ENCODE data around the gene PDE11A. TPM values are rescaled to one million over a fixed set of nuclear protein-coding genes. Genes with fewer than 3 reads are reported as not detected.

Gene PDE11A
- total RNA-seq, 4 donors from 2014 or later = 0.85 to 2.3 (median 2.1) TPM; not detected in 1

- intact Hi-C loops (cut with DNase I; ENCODE audit: low total_unique reads) = no loop called here
- Histone ChIP-seq H3K4me3 (no peak overlapping the region), H3K27me3 (no peaks in the 10 kb centered on the region), H3K9me3 (no peaks in the 10 kb centered on the region), H3K4me1 (no peaks in the 10 kb centered on the region), H3K36me3 (no peaks in the 10 kb centered on the region), H3K27ac (no peak overlapping the region)
- no peak for DNase-seq
- no peak for TF ChIP-seq POLR2A (IDR thresholded peaks at IDR 0.05)
These were observed 35.6 kb upstream of the PDE11A start for GRCh38 chr2:178108176-178108575.

DNA sequence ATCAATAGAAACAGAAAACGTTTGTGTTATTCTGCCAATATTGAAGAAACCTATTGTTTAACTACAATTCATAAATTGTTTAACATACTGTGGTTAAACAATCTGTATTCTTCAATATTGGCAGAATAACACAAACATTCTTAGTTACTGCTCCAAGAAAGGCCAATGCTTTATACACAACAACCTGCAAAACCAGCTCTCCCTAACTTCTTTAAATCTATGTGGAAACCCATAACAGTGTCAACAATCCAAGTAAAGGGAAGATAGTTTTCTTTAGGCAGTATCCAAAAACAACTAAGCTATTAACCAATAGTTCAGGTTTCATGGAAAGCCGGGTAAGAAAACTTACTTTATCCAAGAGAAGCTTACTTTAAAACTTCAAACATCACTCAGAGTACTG lies 33.5 kb upstream of the PDE11A start:
- DNase-seq = no peak
- H3K27me3 ChIP-seq = no peaks in the 10 kb centered on the region
- intact Hi-C loops (cut with DNase I; ENCODE audit: low total_unique reads) = no loop called here
- H3K9me3 ChIP-seq = no peaks in the 10 kb centered on the region
- H3K4me3 ChIP-seq = no peak overlapping the region
- H3K4me1 ChIP-seq = no peaks in the 10 kb centered on the region
- H3K36me3 ChIP-seq = no peaks in the 10 kb centered on the region
- TF ChIP-seq, protein P1, sequence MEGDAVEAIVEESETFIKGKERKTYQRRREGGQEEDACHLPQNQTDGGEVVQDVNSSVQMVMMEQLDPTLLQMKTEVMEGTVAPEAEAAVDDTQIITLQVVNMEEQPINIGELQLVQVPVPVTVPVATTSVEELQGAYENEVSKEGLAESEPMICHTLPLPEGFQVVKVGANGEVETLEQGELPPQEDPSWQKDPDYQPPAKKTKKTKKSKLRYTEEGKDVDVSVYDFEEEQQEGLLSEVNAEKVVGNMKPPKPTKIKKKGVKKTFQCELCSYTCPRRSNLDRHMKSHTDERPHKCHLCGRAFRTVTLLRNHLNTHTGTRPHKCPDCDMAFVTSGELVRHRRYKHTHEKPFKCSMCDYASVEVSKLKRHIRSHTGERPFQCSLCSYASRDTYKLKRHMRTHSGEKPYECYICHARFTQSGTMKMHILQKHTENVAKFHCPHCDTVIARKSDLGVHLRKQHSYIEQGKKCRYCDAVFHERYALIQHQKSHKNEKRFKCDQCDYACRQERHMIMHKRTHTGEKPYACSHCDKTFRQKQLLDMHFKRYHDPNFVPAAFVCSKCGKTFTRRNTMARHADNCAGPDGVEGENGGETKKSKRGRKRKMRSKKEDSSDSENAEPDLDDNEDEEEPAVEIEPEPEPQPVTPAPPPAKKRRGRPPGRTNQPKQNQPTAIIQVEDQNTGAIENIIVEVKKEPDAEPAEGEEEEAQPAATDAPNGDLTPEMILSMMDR (IDR thresholded peaks at IDR 0.05) = no peak
- H3K27ac ChIP-seq = no peak overlapping the region

- H3K9me3 ChIP-seq = no peaks in the 10 kb centered on the region
- no peak overlapping the region for H3K27ac ChIP-seq
- DNase-seq = no peak
- no peaks in the 10 kb centered on the region for H3K4me1 ChIP-seq
- H3K4me3 ChIP-seq = no peak overlapping the region
- TF ChIP-seq, protein P1 (IDR thresholded peaks at IDR 0.05) = no peak
- TF ChIP-seq POLR2A (IDR thresholded peaks at IDR 0.05) = no peak
- H3K27me3 ChIP-seq = no peaks in the 10 kb centered on the region
- intact Hi-C loops (cut with DNase I; ENCODE audit: low total_unique reads) = no loop called here
- H3K36me3 ChIP-seq = no peaks in the 10 kb centered on the region
These were observed 33.0 kb upstream of the PDE11A start for GRCh38 chr2:178105566-178105965.

DNA sequence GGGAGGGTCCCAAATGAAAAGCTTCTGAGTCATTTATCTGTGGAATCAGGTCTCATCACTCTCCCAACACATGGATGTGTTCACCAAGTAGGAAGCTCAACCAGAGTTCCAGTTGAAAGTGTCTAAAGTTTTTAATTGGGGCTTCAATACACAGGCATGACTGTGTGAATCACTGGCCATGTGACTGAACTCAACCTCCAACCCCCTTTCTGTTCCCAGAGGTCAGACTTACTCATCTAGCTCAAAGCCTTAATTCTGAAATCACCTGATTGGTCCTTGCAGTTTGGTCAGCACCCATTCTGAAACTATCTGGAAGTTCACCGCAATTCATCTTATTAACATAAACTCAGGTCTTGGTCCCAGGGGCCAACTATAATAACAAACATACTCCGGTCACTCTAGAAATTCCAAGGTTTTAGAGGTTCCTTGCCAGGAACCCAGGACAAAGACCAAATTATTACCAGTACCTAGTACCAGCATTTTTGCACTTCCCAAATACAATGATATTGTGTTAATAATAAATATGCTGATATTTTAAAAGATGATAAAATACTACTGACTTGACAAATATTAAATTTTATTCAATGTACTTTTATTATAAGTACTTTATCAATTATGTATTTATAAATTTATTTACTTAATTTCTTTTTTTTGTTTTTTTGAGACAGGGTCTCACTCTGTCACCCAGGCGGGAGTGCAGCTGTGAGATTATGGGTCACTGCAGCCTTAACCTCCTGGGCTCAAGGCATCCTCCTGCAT lies 28.9 kb upstream of the PDE11A start:
- no peaks in the 10 kb centered on the region for H3K4me1 ChIP-seq
- DNase-seq = no peak
- no peak for TF ChIP-seq POLR2A (IDR thresholded peaks at IDR 0.05)
- TF ChIP-seq, protein P1 (IDR thresholded peaks at IDR 0.05) = no peak
- no peak overlapping the region for H3K4me3 ChIP-seq
- no peaks in the 10 kb centered on the region for H3K27me3 ChIP-seq
- intact Hi-C loops (cut with DNase I; ENCODE audit: low total_unique reads) = no loop called here
- no peaks in the 10 kb centered on the region for H3K36me3 ChIP-seq
- H3K27ac ChIP-seq = no peak overlapping the region
- H3K9me3 ChIP-seq = no peaks in the 10 kb centered on the region

GRCh38 chr2:178093471-178093870 lies 20.9 kb upstream of the PDE11A start:
- intact Hi-C loops (cut with DNase I; ENCODE audit: low total_unique reads) = no loop called here
- Histone ChIP-seq H3K27ac (no peak overlapping the region), H3K4me1 (no peaks in the 10 kb centered on the region), H3K9me3 (no peaks in the 10 kb centered on the region), H3K4me3 (no peak overlapping the region), H3K27me3 (no peaks in the 10 kb centered on the region), H3K36me3 (no peaks in the 10 kb centered on the region)
- TF ChIP-seq, protein P1 (IDR thresholded peaks at IDR 0.05) = no peak
- no peak for DNase-seq

All from uterus (tissue), 4 donors.